Activated effector memory CD4-positive, alpha-beta T cell treated with Interleukin-2 at 50 U/mL for 16 hours (primary cell): ENCODE data around the gene KCNH2.

Experiments used
- DNase-seq: peaks from one replicate; pipeline ENCODE4 v3.0.0-alpha.2; 2020

Gene KCNH2

DNA sequence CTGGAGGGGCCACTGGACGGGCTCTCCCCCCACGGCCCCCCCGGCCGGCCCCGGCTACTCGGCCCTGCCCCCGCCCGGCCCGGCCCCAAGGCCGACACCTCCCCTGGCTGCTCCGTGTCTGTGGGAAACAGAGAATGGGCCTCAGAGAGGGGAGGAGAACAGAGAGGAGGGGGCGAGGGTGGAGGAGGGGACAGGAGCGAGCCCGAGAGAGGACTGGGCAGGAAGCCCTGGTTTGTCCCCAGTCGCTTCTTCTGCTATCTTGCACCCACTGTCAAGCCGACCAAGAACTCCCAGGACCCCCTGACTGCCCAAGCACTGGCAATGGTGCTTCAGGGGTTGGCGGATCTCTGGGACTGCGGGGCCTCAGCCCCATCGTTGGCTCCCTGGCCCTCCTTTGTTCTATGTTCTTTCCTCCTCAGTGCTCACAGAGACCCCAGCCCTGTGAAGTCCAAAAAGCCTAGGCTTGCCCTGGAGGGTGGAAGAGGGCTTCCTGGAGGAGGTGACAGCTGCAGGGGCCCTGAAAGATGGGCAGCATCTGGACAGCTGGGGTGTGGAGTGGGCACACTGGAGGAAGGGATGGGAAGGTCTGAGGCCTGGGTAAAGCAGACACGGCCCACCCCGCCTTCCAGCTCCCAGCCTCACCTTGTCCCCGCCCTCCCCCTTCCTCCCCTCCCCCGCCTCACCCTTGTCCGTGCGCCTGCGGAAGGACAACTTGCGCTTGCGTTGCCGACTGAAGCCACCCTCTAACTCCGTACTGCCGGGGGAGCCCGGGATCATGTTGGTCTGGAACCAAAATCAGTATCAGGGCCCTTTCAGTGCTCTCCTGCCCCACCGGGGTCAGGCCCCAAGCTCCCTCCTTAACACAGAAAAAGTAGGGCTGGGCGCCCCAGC lies 30.1 kb downstream of the KCNH2 start:
- DNase-seq = no peak

DNA sequence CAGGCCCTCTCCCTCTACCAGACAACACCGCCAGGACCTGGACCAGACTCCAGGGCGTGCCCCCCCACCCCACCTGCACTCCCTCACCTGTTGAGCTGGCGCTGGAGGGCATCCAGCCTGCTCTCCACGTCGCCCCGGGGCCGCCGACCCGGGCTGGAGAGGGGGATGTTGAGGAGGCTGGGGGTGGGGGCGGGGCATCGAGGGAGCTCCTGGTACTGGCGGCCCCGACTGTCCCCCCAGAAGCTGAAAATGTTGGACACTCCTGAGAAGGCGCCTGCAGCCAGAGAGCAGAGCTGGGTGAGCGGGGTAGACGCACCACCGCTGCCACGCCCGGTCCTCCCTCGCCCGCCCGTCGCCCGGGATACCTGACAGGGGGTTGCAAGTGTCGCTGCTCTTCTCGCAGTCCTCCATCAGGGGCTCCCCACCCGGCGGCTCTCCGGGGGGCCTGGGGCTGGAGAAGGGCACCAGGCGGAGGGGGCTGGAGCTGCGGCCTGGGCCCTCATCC lies 30.8 kb downstream of the KCNH2 start:
- DNase-seq = no peak

DNA sequence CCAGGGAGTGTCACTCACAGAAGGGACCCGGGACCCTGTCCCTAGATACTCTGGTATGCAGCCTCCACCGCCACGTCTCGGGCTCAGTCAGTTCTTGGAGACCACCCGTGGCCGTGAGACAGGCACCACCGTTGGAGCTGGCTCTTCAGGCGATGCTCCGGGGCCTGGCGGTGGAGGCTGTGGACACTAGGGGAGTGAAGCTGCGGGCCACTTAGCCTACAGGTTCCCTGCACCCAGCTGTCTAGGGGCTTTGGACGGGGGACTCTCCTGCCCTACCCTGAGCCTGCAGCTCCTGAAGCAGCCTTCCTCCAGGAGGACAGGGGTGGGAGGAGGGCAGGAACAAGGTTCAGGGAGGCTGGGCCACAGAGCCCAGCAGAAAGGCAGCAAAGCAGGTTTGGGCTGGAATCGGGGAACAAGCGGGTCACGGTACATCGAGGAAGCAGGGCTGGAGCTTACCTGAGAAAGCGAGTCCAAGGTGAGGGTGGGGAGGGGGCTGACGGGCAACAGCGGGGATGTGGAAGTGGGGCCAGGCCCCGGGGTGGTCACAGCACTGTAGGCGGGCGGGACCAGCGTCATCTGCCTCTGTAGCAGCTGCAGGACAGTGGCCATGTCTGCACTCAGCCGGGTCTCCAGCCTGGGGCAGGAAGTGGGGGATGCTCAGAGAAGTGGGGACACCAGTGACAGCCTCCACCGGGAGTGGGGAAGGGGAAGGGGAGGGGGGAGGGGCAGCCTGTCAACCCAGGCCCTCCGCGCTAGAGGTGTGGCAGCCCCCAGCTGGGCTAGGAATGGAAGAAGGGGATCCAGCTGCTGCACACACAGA lies 31.5 kb downstream of the KCNH2 start:
- DNase-seq = no peak

DNA sequence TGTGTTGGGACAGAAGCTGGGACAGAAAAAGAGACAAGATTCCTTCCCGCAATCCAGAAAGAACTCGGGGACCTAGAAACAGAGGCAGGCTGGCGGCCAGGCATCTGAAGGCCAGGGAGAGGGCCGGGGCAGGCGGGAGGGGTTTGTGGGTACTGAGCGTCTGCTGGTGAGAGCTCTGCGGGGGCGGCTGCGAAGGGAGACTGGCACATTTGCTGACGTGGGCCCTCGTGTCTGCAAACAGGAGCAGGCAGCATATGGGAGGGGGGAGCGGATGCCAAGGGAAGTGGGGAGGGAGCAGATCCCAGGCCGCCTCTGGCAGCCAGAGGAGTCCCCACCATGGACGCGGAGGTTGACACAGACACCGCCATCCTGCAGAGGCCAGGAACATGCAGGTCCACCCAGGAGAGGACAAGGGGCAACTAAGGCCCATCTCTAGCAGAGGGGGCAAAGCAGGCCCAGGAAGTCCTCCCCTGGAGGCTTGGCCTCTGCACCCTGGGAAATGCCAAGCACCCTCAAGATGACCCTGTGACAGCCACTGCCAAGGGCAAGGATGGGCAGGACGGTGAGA lies 32.2 kb downstream of the KCNH2 start:
- DNase-seq = no peak

DNA sequence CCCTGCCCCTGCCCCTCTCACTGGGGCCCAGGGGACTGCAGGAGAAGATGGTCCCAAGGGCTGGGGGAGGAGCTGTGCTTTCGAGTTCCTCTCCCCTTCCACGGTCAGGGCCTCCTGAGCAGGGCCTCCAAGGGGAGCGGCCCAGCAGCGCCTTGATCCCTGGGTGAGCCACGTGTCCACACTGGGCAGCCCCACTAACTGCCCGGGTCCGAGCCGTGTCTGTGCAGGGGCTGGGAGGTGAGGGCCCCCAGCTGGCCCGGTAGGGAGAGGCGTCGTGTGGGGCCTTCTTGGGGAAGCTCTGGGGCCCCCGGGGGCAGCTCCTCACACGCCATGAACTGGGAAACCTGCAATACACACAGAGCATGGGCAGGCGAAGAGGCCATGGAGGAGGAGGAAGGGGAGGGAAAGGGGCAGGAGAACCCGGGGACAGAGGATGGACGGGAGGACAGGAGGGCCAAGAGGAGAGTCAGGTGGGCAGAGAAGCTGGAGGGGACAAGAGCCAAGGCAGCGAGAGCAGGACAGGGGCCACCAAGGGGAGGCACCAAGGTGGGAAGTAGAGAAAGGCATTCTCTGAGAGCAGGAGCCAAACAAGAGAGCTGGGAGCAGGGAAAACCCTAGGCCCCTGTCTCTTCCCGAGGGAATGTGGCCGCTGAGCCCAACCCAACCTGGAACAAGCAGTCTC lies 32.8 kb downstream of the KCNH2 start:
- no peak for DNase-seq

DNA sequence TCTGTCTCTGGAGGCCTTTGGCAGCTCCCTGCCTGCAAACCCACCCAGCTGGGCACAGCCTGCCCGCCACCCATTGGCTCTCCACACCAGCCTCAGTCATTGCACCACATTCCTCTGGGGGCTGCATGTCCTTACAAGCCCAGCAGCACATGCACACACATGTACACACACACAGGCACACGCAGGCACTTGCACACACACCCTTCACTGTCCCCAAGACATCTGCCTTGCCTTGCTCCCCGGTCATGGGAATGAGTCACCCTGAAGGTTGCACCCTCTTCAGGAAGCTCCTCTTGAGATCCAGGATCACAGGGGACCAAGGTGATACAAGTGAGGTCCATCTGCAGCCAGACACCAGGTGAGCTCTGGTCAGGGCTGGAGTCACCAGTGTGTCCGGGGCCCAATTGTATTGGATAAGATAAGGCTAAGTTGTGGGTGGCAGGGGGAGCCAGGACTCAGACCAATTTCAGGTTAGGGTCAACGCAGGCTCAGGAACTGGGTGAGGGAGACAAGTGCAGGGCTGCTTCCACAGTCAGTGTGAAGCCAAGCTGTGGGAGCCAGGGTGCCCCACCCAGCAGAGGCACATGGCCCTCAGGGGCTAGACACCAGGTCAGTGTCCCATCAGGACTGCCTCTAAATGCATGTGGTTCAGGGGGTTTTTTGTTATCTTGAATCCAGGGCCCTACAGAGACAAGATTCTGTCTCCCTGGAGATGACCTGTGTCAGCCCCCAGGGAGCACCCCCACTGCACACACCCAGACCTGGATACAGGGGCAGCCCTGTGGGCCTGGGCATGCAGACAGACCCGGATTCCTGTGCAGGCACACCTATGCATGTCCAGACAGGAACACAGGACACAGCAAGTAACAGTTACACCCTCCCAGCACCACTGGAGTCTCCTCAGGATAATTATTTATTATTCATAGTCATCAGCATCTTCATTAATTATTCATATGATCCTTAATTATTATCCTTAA lies 33.8 kb downstream of the KCNH2 start:
- DNase-seq = no peak

DNA sequence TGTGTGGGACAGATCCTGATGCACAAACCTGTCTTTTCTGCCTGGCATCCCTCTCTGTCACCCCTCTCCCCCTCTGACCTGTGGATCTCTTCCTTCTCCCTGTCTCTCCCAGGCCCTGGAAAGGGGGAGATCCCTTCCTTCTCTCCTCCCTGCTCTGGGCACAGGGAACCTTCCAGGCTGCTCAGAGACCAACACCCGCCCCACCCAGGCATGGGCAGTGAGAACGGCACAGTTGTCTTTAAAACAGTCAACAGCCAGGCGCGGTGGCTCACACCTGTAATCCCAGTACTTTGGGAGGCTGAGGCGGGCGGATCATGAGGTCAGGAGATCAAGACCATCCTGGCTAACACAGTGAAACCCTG lies 34.7 kb downstream of the KCNH2 start:
- no peak for DNase-seq

DNA sequence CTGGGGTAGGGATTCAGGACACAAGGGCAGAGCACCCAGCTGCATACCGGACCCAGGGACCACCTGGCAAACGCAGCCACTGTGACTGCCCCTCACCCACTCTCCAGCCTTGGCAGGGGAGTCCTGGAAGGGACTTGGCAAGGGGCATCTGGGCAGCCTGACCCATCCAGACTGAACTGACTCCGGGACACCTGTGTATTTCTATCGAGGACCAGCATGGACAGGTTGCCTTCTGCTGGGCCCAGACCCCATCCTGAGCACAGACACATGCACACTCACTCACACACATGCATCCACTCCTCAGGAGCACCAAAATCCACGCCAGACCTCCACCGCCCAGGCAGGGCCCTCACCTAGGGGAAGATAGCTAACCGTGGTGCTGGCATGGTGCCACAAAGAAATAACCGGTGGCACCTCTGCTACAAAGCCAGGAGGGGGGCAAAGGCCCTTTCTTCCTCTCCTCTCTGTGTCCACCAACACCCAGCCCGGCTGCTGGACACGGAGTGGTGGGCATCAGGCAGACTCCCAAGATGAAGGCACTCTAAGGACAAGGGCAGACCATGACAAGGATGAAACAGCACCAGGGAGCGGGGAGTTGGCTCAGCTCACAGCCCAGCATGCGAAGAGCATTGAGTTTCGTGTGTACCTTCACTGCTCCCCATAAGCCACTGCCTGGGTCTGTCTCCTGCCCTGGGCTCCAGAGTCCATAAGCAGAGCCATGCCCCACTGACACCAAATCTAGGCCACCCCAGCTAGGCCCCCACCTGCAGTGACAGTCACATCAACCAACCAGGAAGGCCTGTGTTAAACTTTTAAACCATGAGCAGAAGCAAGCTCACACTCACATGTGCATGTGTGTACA lies 35.3 kb downstream of the KCNH2 start:
- no peak for DNase-seq

DNA sequence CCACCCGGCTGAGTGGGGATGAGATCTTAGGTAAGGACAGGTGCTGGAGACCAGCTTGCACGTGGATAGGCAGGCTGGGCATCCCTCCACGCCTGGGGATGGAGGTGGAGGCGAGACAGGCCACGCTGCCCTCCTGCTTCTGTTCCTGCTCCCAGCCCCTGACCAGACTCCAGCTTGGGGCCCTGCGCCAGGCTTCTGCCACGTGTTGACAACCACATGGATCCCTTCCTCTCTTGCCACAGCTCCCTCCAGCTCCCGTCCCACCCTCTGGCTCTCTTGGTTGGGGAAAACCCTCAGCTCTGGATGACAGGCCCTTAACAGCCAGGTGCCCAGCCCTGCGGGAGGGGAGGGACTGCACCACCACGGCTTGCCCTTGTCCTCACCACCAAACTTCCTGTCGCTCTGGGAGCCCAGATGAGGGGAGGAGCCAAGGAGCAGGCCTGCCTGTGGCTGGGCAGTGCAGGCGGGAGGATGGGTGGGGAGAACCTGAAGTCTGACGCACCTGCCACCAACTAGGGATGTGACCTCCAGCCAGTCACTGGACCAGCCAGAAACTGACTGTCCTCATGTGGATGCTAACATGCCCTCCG lies 36.0 kb downstream of the KCNH2 start:
- DNase-seq = peak; percentile 55

DNA sequence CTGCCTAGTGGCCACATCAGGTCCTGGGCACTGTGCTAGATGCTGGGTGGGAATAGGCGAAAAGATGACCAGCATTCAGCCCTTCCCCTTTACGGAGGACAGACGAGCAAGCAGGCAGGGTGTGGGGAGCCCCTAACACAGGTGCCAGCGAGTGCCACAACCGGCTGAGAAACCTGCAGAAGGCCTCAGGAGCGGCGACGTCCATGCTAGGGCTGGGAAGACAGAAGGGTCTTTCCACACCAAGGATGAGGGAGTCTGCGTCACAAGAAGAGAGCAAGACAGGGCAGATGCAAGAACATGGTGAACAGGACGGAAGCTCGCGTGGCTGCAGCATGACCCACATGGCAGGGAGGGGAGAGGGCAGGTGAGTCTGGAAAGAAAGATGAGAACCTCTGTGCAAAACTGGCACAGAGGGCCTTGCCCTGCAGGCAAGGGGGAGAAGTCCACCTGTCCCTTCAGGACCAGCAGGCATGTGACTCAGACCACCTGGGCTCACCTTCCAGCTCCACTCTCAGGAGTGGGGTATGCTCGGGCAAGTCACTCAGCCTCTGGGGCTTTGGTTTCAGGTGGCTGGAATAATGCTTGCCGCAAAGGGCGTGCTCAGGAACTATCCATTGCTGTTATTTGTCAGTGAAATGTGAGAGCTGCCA lies 36.6 kb downstream of the KCNH2 start:
- no peak for DNase-seq

DNA sequence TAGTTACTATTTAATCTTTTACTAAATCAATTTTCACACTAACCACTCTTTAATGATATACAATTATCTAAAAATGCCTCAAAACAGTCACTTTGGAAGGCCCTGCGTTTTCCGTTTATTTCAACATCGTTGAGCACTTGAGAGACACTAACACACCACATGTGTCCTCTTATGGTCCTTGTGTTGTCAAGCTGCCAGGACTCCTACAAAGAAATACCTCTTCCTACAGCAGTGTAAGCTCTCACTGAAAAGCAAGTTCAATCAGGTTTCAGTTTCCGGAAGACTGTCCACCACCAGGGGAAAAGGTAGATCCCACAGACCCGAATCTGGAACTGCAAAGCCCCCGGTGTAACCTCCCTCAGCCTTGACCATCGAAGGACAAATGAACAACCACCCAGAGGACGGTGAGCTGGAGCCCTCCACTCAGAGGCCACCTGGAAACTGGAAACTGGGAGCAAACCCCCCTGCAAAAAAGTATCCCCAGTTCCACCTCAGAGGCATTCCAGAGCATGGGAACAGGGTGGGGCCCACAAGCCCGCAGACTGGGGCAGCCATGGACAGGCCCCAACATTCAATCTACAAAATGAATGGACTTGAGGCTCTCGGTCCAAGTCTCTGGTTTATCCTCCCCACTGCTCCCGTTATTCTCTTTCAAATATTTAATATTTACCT lies 37.6 kb downstream of the KCNH2 start:
- DNase-seq = no peak

DNA sequence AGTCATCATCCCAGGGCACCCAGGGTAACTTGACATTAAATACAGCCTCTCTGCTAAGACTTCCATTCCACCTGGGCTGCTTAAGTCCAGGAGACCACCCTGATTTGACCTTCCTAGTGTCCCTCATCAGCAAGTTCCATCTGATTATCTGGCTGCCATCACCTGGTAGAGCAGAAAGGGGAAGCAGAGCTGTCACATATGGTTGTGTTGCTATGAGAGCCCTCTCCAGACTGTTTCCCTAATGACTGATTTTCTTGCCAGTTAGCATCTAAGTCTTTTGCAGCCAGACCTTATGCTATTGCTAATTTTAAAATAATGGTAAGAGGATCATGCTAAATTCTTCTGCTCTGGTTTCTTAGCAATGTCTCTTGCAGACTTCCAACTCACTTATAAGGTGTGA lies 38.7 kb downstream of the KCNH2 start:
- no peak for DNase-seq

DNA sequence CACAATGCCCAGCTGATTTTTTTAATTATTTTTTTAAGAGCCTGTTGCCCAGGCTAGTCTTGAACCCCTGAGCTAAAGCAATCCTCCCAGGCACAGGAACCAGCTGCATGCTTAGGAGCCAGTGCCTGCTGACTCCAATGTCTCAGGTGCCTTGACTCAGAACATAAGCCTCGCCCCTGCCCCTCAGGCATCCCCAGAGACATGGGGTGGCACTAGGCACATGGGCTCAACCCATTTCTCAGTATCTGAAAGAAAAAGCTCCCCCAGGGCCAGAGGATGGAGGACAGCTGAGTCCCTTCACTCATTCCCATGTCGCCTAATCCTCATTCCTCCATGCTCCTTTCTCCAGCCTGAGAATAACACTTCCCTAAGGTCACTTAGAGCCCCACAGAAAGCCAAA lies 39.1 kb downstream of the KCNH2 start:
- no peak for DNase-seq

DNA sequence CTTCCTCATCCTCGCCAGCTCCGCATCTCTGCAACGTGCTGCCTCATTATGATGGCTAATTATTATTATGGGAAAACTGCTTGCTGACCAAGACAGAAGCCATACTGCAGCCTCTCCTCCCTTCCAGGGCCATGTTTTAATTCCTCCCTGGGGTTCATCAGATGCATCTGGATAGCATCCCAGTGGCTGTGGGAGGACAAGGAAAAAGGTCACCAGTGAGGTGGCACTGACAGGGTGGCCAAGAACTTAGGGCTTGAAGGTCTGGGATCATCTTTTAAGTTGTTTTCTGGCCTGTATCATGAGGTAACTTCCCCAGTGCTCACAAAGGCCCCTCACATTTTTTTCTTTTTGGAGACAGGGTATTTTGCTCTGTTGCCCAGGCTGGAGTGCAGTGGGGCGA lies 39.6 kb downstream of the KCNH2 start:
- DNase-seq = no peak

DNA sequence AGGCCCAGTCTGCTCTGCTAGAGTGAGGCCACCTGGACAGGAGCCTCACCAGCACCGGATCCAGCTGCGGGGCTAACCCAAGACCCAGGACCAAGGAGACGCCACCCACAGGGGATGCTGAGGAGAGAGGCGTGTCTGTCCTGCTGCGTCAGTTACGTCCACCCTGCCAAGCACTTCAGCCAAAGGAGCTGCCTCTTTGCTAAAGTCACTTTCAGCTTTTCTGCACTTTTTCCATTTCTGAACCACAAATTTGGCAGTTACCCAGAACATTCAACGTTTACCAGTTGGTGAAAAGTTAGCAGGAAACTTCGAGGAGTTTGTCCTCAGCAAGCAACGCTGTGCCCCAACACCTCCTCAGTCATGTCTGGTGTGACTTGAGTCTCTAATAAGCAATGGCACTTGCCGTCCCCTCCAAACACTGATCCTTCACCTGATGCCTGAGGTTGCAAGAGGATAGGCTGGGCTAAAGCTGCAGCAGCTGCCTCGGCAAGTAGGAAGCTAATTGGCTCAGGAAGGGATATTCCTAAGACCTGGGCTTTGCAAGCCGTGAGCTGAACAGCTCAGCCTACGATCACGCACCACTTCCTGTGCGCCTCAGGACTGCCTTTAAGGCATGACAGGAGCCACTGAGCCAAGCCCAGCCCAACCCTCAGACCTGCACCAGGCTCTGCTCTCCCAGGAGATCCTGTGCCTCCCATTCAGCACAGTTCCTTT lies 40.1 kb downstream of the KCNH2 start:
- DNase-seq = peak; percentile 14

DNA sequence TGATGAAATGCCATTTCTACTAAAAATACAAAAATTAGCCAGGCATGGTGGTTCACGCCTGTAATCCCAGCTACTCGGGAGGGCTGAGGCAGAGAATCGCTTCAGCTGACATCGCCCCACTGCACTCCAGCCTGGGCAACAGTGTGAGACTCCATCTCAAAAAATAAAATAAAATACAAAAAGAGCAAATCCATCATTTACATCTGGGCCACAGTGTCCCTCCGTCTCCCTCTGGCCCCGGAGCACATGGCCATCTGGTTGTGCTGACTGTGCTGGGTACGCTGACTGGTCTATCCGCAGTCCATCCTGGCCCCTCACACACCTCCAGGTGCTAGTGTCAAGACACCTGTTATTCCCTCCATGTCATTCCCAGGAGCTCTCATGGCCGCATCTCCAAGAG lies 42.1 kb downstream of the KCNH2 start:
- DNase-seq = no peak

DNA sequence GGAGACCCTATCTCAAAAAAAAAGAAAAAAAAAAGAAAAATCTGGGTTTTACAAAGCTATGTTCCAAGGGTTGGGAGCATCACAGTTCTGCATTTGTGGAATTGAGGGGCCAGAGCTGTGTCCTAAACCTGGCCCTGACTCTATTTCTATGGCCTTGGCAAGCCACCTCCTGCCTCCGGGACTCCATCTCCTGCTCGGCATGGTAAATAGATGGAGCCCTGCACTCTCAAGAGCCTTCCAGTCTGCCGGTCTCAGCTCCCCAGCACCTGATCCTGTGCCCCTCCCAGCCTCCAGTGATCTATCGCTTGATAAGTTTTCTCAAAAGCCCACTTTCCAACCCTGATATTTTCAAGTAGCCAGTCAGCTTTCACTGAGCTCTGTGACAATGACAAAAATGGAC lies 43.0 kb downstream of the KCNH2 start:
- DNase-seq = no peak

DNA sequence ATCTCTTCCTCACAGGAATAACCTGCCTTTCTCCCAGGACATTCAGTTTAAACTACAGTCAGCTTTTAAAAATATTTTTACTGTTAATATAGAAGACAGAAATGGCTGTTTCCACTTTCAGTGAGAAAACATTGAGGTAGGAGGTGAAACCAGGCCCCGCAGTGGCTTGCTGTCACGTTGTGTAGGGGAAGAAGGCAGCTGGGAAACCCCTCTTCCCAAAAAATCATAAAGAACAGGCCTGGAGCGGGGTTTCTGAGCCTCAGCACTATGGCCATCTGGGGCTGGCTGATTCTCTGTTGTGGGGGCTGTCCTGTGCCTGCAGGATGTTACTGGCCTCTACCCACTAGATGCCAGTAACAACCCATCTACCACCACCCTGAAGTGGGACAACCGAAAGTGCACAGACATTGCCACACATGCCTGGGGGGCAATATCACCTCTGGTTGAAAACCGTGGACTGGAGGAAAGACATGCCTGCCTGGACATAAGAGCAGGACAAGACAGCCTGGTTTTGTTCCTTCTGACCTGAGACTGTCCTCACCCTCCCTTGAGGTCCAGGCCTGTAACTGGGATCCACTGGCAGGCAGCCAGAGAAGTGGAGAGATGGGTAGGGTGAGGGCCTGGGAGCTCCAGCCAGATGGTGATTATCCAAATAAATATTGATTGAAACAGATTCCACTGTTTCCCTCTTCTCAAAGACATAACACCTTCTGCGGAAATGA lies 43.9 kb downstream of the KCNH2 start:
- no peak for DNase-seq
